ENCODE measurements around the gene CEP152.

GRCh38 chr15:48765022-48765421, 45.8 kb downstream of the CEP152 start:
- TF ChIP-seq POLR2A (IDR thresholded peaks at IDR 0.05; ENCODE audit: low read length) (no peak), GATA1 (IDR thresholded peaks at IDR 0.05; ENCODE audit: low read depth, low read length) (no peak)

All from erythroblast (primary cell).